Panc1 (cell line): ENCODE measurements around the gene AHRR.

Experiments
- POLR2AphosphoS5 ChIP-seq: IDR thresholded peaks from 2 replicates; pipeline ENCODE4 v1.6.1; 2012; ENCODE audit warnings: mild to moderate bottlenecking, low read depth, low read length, moderate library complexity
- SIN3A ChIP-seq: IDR thresholded peaks from 2 replicates; pipeline ENCODE4 v1.6.1; 2012; ENCODE audit warnings: low read depth, mild to moderate bottlenecking, low read length, moderate library complexity, borderline replicate concordance; ENCODE audit not compliant: insufficient read depth
- TCF7L2 ChIP-seq: IDR thresholded peaks from 2 replicates; pipeline ENCODE4 v1.6.1; 2011; ENCODE audit warnings: mild to moderate bottlenecking, low read depth, low read length, inconsistent platforms
- TF ChIP-seq, protein P1 (sequence below): fragments of 450-650 bp; IDR thresholded peaks from 2 replicates; pipeline ENCODE4 v1.5.1; 2017; ENCODE audit warnings: mild to moderate bottlenecking
- TF ChIP-seq, protein P2 (sequence below), 2 experiments: IDR thresholded peaks; 2 replicates each; pipeline ENCODE4 v1.6.1; 2011 to 2012; ENCODE audit warnings: low read depth in 2 of 2, control low read depth in 1 of 2, low read length in 1 of 2, mild to moderate bottlenecking in 1 of 2, moderate library complexity in 1 of 2; ENCODE audit not compliant: insufficient read depth in 1 of 2

DNA sequence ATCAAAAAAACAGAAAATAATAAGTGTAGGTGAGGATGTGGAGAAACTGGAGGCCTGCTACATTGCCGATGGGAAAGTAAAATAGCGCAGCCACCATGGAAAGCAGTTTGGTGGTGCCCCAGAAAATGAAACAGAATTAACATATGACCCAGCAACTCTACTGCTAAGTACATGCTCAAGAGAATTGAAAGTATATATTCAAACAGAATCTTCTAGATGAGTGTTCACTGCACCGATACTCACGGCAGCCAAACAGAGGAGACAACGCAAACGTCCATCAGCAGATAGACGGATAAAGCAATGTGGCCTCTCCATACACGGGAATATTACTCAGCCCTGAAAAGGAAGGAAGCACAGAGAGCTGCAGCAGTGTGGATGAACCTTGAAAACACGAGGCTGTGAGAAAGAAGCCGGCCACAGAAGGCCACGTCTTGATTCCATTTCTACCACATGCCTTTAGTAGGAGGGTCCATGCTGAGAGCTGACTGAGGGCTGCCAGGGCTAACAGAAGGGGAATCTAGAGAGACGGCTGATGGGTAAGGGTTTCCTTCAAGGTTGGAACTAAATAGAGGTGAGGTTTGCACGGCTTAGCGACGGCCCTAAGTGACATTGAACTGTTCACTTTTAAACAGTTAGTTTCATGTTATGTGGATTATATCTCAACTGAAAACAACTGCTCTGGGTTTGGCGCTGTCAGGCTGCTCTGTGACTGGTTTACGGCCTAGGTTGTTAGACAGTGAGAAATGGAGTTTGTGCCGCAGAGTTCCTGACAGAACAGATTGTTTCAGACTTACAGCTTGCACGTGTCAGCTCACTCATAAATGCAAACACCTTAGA is 29.8 kb downstream of the AHRR start:
- TF ChIP-seq, protein P1, sequence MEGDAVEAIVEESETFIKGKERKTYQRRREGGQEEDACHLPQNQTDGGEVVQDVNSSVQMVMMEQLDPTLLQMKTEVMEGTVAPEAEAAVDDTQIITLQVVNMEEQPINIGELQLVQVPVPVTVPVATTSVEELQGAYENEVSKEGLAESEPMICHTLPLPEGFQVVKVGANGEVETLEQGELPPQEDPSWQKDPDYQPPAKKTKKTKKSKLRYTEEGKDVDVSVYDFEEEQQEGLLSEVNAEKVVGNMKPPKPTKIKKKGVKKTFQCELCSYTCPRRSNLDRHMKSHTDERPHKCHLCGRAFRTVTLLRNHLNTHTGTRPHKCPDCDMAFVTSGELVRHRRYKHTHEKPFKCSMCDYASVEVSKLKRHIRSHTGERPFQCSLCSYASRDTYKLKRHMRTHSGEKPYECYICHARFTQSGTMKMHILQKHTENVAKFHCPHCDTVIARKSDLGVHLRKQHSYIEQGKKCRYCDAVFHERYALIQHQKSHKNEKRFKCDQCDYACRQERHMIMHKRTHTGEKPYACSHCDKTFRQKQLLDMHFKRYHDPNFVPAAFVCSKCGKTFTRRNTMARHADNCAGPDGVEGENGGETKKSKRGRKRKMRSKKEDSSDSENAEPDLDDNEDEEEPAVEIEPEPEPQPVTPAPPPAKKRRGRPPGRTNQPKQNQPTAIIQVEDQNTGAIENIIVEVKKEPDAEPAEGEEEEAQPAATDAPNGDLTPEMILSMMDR, result no peak
- TF ChIP-seq POLR2AphosphoS5, result no peak
- TF ChIP-seq, protein P2, sequence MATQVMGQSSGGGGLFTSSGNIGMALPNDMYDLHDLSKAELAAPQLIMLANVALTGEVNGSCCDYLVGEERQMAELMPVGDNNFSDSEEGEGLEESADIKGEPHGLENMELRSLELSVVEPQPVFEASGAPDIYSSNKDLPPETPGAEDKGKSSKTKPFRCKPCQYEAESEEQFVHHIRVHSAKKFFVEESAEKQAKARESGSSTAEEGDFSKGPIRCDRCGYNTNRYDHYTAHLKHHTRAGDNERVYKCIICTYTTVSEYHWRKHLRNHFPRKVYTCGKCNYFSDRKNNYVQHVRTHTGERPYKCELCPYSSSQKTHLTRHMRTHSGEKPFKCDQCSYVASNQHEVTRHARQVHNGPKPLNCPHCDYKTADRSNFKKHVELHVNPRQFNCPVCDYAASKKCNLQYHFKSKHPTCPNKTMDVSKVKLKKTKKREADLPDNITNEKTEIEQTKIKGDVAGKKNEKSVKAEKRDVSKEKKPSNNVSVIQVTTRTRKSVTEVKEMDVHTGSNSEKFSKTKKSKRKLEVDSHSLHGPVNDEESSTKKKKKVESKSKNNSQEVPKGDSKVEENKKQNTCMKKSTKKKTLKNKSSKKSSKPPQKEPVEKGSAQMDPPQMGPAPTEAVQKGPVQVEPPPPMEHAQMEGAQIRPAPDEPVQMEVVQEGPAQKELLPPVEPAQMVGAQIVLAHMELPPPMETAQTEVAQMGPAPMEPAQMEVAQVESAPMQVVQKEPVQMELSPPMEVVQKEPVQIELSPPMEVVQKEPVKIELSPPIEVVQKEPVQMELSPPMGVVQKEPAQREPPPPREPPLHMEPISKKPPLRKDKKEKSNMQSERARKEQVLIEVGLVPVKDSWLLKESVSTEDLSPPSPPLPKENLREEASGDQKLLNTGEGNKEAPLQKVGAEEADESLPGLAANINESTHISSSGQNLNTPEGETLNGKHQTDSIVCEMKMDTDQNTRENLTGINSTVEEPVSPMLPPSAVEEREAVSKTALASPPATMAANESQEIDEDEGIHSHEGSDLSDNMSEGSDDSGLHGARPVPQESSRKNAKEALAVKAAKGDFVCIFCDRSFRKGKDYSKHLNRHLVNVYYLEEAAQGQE (IDR thresholded peaks at IDR 0.05; ENCODE audit: insufficient read depth in 1 of 2, low read depth in 2 of 2, low read length in 1 of 2), result no peak
- TF ChIP-seq SIN3A, result no peak
- TF ChIP-seq TCF7L2, result no peak
